GM19025 (cell line): ENCODE measurements around the gene CCR1.
"Not testable (repeated sequence)": the region's sequence is repeated elsewhere in the genome, so short reads cannot be mapped to it uniquely, and the experiment has no call there.

ENCODE experiments used
- ATAC-seq: cut with Tn5 transposase; IDR thresholded peaks from one replicate; pipeline ENCODE4 v1.9.1; 2021; ENCODE audit warnings: mild to moderate bottlenecking, low read depth, moderate library complexity; ENCODE audit not compliant: unreplicated experiment

Gene CCR1

GRCh38 chr3:46186471-46187340 is 21.4 kb downstream of the CCR1 start:
- ATAC-seq = no peak

GRCh38 chr3:46184469-46184868 is 23.6 kb downstream of the CCR1 start:
- no peak for ATAC-seq

GRCh38 chr3:46183330-46183729 is 24.8 kb downstream of the CCR1 start:
- no peak for ATAC-seq

- no peak for ATAC-seq
These were observed 39.3 kb downstream of the CCR1 start for GRCh38 chr3:46168583-46169345.

GRCh38 chr3:46163556-46164041 is 44.5 kb downstream of the CCR1 start:
- no peak for ATAC-seq

- ATAC-seq = no peak
These were observed 45.0 kb downstream of the CCR1 start for GRCh38 chr3:46162975-46163555.

- not testable (repeated sequence) for ATAC-seq
These were observed 50.4 kb downstream of the CCR1 start for GRCh38 chr3:46157685-46158084.

GRCh38 chr3:46154311-46154710 is 53.8 kb downstream of the CCR1 start:
- ATAC-seq = no peak
